GM19395 (cell line): ENCODE data around the gene EGFL8.
"Not testable (repeated sequence)": the region's sequence is repeated elsewhere in the genome, so short reads cannot be mapped to it uniquely, and the experiment has no call there.

Experiments
- ATAC-seq: cut with Tn5 transposase; IDR thresholded peaks from one replicate; pipeline ENCODE4 v1.9.1; 2021; ENCODE audit warnings: mild to moderate bottlenecking, moderate library complexity; ENCODE audit not compliant: unreplicated experiment

Gene EGFL8

GRCh38 chr6:32194825-32195651 is 30.6 kb downstream of the EGFL8 start:
- peak; percentile 69 for ATAC-seq

GRCh38 chr6:32195652-32195901 is 31.2 kb downstream of the EGFL8 start:
- ATAC-seq: no peak

GRCh38 chr6:32195902-32196681 is 31.7 kb downstream of the EGFL8 start:
- ATAC-seq: peak; percentile 78

DNA sequence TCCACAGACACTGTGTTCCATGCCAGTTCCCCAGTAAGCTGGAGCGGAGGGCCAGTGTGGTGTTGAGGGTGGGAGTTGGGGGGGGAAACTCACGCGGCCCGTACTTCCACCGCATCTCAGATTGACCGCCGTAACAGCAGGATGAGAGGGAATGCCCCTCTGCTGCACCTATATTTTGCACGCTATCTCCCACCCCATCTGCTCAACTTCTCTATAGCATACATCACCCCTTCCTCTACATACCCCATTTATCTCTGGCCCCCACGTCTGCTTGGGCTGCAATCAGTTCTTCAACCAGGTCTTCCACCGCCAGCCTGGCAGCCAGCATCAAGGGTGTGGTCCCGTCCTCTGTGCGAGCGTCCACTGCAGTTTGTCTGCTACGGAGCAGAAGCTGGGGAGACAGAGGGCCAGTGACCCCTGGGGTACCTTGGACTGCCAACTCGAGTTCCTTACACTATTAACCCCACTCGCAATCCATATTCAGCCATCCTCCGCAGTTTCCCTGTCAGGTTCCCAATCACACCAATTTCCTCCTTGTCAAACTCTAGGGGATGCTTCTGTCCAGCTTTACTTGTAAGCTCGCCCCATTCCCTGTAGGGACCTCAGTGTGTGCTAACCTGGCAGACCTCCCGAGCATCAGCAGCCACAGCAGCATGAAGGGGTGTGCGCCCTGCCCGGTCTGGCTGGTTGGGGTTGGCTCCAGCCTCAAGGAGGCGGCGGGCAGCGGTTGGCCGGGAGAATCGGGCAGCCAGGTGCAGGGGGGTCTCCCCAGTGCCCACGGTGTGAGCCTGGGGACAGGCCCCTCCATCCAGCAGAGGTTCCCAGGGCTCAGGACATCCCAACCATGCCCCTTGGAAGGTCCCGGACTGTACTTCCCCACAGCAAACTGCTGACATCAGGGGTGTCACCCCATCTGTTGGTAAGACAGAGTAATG is 32.6 kb downstream of the EGFL8 start:
- no peak for ATAC-seq

DNA sequence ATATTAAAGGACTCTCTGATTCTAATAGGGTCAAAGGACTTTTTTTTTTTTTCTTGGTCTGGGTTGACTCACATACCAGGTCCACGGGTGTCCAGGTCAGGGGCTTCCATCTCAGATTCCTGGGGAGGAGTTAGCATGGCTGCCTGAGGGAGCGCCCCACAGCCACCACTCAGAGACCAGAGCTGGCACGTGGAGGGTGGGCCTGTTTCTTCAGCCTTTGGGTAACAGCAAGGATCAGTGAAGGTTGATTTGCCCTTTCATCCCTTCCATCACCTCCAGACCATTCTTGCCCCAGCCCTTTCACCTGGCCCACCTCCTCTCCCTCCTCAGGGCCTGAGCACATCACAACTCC is 33.9 kb downstream of the EGFL8 start:
- ATAC-seq: no peak

- no peak for ATAC-seq
Observed at GRCh38 chr6:32198866-32199265, 34.5 kb downstream of the EGFL8 start.

GRCh38 chr6:32200711-32201475 is 36.5 kb downstream of the EGFL8 start:
- no peak for ATAC-seq

DNA sequence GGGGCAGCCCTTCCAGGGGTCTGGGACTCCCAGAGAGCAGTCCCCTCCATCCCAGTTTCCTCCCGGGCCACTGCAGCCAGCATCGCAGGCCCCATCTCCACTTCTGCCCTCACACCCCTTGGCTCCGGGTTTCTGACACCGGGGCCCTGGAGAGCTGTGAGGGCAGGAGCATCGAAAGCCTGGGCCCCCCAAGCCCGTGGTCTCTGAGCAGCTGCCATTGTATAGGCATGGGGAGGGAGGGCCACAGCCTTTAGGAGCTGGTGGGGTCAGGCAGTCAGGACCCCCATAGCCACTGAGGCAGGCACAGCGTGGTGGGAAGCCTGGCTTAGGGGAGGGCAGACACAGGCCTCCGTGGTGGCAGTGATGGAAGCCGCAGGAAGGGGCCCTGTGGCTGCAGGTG is 37.8 kb downstream of the EGFL8 start:
- ATAC-seq: no peak

- no peak for ATAC-seq
Observed at GRCh38 chr6:32203426-32204267, 39.3 kb downstream of the EGFL8 start.

DNA sequence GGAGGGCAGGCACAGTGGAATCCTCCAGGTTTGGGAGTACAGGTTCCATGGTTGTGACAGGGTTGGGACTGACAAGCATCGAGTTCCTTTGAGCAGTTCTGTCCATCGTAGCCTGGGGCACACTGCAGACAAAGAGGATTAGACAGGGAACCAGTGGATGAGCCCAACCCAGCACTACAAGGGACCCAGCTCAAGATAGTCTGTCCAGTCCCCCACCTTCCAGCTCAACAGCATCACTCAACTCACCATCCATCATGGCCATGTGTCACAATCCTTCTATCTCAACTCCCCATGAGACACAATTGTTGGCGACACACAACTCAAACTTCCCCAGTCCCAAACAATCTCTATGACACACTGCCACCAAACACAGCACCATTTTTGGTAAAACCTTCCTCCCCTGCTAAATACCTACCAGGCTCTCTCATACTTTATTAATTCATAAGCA is 39.9 kb downstream of the EGFL8 start:
- no peak for ATAC-seq

DNA sequence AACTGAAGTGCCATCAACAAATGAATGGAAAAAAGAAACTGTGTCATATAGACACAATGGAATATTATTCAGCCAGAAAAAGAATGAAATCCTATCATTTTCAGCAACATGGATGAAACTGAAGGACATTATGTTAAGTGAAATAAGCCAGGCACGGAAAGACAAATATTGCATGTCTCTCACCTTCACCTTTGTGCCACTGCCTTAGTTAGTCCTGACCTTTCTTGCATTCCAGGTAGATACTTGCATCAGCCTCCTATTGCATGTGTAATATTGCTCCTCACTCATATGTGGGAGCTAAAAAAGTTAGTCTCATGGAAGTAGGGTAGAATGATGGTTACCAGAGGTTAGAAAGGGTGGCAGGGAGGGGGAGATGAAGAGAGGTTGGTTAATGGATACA is 44.6 kb downstream of the EGFL8 start:
- no peak for ATAC-seq

DNA sequence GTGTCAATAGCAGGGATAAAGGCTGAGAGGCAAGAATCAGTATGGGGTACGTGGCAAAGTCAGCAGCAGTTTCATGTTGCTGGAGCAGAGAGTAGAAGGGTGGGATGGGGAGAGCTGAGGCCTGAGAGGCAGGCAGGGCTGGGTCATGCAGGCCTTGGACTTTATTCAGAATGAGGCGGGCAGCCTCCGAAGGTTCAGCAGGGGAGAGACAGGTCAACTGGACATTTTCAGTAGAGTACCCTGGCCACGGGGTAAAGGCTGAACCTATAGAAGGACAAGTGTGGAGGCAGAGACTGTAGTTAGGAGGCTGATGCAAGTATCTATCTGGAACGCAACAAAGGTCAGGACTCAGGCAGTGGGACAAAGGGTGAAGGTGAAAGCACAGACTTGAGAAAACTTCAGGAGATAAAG is 45.8 kb downstream of the EGFL8 start:
- ATAC-seq: no peak

DNA sequence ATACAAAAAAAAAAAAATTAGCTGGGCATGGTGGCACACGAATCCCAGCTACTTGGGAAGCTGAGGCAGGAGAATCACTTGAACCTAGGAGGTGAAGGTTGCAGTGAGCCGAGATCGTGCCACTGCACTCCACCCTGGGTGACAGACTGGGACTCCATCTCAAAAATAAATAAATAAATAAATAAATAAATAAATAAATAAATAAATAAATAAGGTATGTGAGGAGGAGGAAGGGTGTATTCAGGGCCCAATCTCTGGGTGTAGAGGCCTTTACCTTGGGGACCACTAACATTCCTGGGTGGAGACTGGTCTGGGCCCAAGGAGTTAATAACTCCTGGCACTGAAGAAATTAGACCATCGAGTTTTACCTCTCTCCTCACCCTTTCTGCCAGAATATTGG is 47.0 kb downstream of the EGFL8 start:
- ATAC-seq: not testable (repeated sequence)

GRCh38 chr6:32212076-32212760 is 47.8 kb downstream of the EGFL8 start:
- no peak for ATAC-seq

DNA sequence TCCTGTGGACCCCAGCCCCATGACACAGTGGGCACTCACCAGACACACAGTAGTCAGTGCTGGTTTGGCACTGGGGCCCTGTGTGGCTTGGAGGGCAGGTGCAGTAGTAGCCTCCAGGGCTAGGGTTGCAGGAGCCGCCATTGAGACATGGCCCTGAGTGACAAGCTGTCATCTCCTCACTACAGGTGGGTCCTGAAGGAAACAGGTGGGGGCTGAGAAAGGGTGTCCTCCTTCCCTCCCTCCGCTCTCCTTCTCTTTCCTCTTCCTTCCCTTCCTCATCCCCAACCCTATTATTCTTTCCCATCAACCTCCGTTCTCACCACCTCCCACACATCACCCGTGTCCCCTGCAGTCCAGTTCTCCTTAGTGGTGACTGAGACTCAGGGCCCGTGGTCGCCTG is 49.3 kb downstream of the EGFL8 start:
- ATAC-seq: no peak

- no peak for ATAC-seq
Observed at GRCh38 chr6:32214126-32214525, 49.7 kb downstream of the EGFL8 start.

DNA sequence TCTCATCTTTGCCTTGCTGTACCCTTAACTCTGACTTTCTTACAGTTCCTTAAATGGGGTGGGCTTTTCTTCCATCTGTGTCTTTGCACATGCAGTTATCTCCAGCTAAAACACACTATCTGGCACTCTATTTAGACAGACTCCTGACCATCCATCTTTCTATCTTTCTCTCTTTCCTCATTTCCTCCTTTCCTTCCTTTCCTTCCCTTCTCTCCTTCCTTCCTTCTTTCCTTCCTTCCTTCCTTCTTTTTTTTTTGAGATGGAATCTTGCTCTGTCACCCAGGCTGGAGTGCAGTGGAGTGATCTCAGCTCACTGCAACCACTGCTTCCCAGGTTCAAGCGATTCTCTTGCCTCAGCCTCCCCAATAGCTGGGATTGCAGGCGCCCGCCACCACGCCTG is 51.2 kb downstream of the EGFL8 start:
- ATAC-seq: no peak

- ATAC-seq: no peak
Observed at GRCh38 chr6:32216285-32216684, 51.9 kb downstream of the EGFL8 start.

DNA sequence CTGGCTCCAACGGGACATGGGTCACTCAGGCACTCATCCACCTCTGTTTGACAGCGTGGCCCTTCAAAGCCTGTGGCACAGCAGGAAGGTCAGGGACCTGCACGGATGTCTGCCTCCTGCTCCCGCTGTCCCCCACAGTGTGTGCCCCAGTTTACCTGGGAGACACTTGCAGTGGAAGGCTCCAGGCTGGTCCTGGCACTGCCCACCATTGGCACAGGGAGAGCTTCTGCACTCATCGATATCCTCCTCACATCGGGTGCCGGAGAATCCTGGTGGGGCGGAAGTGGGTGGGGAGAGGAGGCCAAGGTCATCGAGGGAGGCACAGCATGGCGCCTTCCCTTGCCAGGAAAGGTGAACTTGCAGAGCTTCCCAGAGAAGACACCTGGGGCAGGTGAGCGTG is 52.6 kb downstream of the EGFL8 start:
- ATAC-seq: no peak
